A549 (cell line): ENCODE measurements around the gene PTBP2. TPM values are rescaled to one million over a fixed set of nuclear protein-coding genes. Genes with fewer than 3 reads are reported as not detected.

Source experiments
- ATAC-seq, 2 experiments: fragments of 200-7000 bp in 1 of 2; fragments of >200 bp in 1 of 2; cut with Nextera tagmentation in 1 of 2; cut with Tn5 transposase in 1 of 2; 3 replicates each; pipeline versions ENCODE4 v1.8.0 to v1.9.1; 2018 to 2020; ENCODE audit warnings: mild to moderate bottlenecking in 1 of 2, moderate library complexity in 1 of 2
- CTCF ChIA-PET: fragments of 300-600 bp; sonication (Branson Sonifier 250); formaldehyde crosslinking; extraction: SDS; loops from one replicate; lab custom pipeline; 2021; ENCODE audit warnings: antibody characterized with exemption, inconsistent platforms; lab: Yijun Ruan, JAX
- POLR2A ChIA-PET: fragments of 350-600 bp; formaldehyde crosslinking; extraction: SDS; loops from one replicate; lab custom pipeline; 2021; ENCODE audit warnings: antibody characterized with exemption, inconsistent platforms; lab: Yijun Ruan, JAX
- DNase-seq, 2 experiments: peaks; one replicate each; pipeline versions ENCODE4 v3.0.0 to v3.0.0-alpha.2; 2011 to 2016; ENCODE audit warnings: low read depth in 1 of 2, low spot score in 1 of 2
- FAIRE-seq: peaks from 2 replicates; lab custom pipeline; 2011; peaks lifted over from hg19 to GRCh38; lab: Jason Lieb, UNC
- H3K27ac ChIP-seq, 2 experiments: fragments of >200 bp; sonication (Bioruptor Twin); formaldehyde crosslinking; 3 replicates each; pipeline ENCODE4 v1.5.1; 2016 to 2017
- H3K4me1 ChIP-seq: fragments of >200 bp; sonication (Bioruptor Twin); formaldehyde crosslinking; 3 replicates; pipeline ENCODE4 v1.6.1; 2016
- H3K4me2 ChIP-seq: fragments of >200 bp; sonication (Bioruptor Twin); formaldehyde crosslinking; 3 replicates; pipeline ENCODE4 v1.6.1; 2016
- H3K4me3 ChIP-seq: fragments of >200 bp; sonication (Bioruptor Twin); formaldehyde crosslinking; 3 replicates; pipeline ENCODE4 v1.5.1; 2016
- H3K9me3 ChIP-seq: fragments of >200 bp; sonication (Bioruptor Twin); formaldehyde crosslinking; 3 replicates; pipeline ENCODE4 v1.6.1; 2016
- BHLHE40 ChIP-seq: IDR thresholded peaks from 2 replicates; pipeline ENCODE4 v1.6.1; 2012; ENCODE audit warnings: low read depth, low read length, inconsistent platforms
- CBX2 ChIP-seq: fragments of 200-600 bp; sonication (generic); IDR thresholded peaks from 2 replicates; pipeline ENCODE4 v1.6.1; 2016; ENCODE audit warnings: low read depth, mild to moderate bottlenecking, borderline replicate concordance
- CHD2 ChIP-seq: fragments of 150-350 bp; IDR thresholded peaks from 2 replicates; pipeline ENCODE4 v1.6.1; 2014; ENCODE audit warnings: low read length; ENCODE audit not compliant: partially characterized antibody
- CTCF ChIP-seq: fragments of >200 bp; sonication (Bioruptor Twin); formaldehyde crosslinking; IDR thresholded peaks from 3 replicates; pipeline ENCODE4 v1.5.1; 2016
- EHF ChIP-seq: fragments of 250-450 bp; sonication (Bioruptor Pico); IDR thresholded peaks from 2 replicates; pipeline ENCODE4 v1.5.0; 2020; ENCODE audit warnings: mild to moderate bottlenecking
- EP300 ChIP-seq, 2 experiments: fragments of >200 bp; sonication (Bioruptor Twin); formaldehyde crosslinking; IDR thresholded peaks; 2 replicates in 1 of 2; 3 replicates in 1 of 2; pipeline ENCODE4 v1.6.1; 2016 to 2017
- FOSB ChIP-seq: fragments of 250-450 bp; sonication (Bioruptor Pico); IDR thresholded peaks from 2 replicates; pipeline ENCODE4 v1.5.0; 2020; ENCODE audit warnings: mild to moderate bottlenecking, moderate library complexity
- FOXS1 ChIP-seq: fragments of 250-450 bp; sonication (Bioruptor Pico); IDR thresholded peaks from 2 replicates; pipeline ENCODE4 v1.5.0; 2020; ENCODE audit warnings: mild to moderate bottlenecking, moderate library complexity
- GATA3 ChIP-seq: IDR thresholded peaks from 2 replicates; pipeline ENCODE4 v1.6.1; 2012; ENCODE audit warnings: borderline replicate concordance
- HDAC2 ChIP-seq: fragments of 200-600 bp; sonication (generic); IDR thresholded peaks from 2 replicates; pipeline ENCODE4 v1.6.1; 2016
- HOXB13 ChIP-seq: fragments of 250-450 bp; sonication (Bioruptor Pico); IDR thresholded peaks from 2 replicates; pipeline ENCODE4 v1.5.0; 2020; ENCODE audit warnings: low read depth, mild to moderate bottlenecking, moderate library complexity
- HOXB5 ChIP-seq: fragments of 250-450 bp; sonication (Bioruptor Pico); IDR thresholded peaks from 2 replicates; pipeline ENCODE4 v1.5.0; 2020; ENCODE audit warnings: mild to moderate bottlenecking, moderate library complexity
- JUN ChIP-seq, 2 experiments: fragments of >200 bp; sonication (Bioruptor Twin); formaldehyde crosslinking; IDR thresholded peaks; 2 replicates in 1 of 2; 3 replicates in 1 of 2; pipeline ENCODE4 v1.6.1; 2016 to 2017
- JUNB ChIP-seq: fragments of >200 bp; sonication (Bioruptor Twin); formaldehyde crosslinking; IDR thresholded peaks from 2 replicates; pipeline ENCODE4 v1.6.1; 2016
- KDM1A ChIP-seq: fragments of 200-600 bp; sonication (generic); IDR thresholded peaks from 2 replicates; pipeline ENCODE4 v1.6.1; 2016; ENCODE audit warnings: low read depth, mild to moderate bottlenecking
- MAX ChIP-seq: IDR thresholded peaks from 2 replicates; pipeline ENCODE4 v1.6.1; 2012
- MYC ChIP-seq: IDR thresholded peaks from 2 replicates; pipeline ENCODE4 v1.6.1; 2012; ENCODE audit warnings: mild to moderate bottlenecking, inconsistent platforms, low read length, improper control_type of control experiment, borderline replicate concordance
- PHF8 ChIP-seq: fragments of 200-600 bp; sonication (generic); IDR thresholded peaks from 2 replicates; pipeline ENCODE4 v1.6.1; 2016; ENCODE audit warnings: low read depth, mild to moderate bottlenecking, antibody characterized with exemption, moderate library complexity, borderline replicate concordance
- RARB ChIP-seq: fragments of 250-450 bp; sonication (Bioruptor Pico); IDR thresholded peaks from 2 replicates; pipeline ENCODE4 v1.8.0; 2021; ENCODE audit warnings: mild to moderate bottlenecking, moderate library complexity
- TFCP2L1 ChIP-seq: fragments of 250-450 bp; sonication (Bioruptor Pico); IDR thresholded peaks from 2 replicates; pipeline ENCODE4 v1.5.0; 2021; ENCODE audit warnings: mild to moderate bottlenecking
- ZC3H11A ChIP-seq: fragments of 450-650 bp; IDR thresholded peaks from 2 replicates; pipeline ENCODE4 v1.6.1; 2014; ENCODE audit warnings: antibody characterized with exemption, mild to moderate bottlenecking
- ZNF302 ChIP-seq: fragments of 250-450 bp; sonication (Bioruptor Pico); IDR thresholded peaks from 2 replicates; pipeline ENCODE4 v1.9.0; 2021; ENCODE audit warnings: inconsistent platforms, mild to moderate bottlenecking, moderate library complexity
- WGBS: methylation state at CpG from one replicate; pipeline ENCODE4 v1.1.6; 2017; ENCODE audit errors: missing lambda C conversion rate; 5-methylcytosine and 5-hydroxymethylcytosine counted together
- polyA plus RNA-seq, 4 experiments: library from polyadenylated mRNA; depleted of rRNA in 3 of 4; stranded (reverse); fragments of >200 nt; fragmentation: RNase III in 1 of 4; extraction: RNeasy Plus Mini Kit Qiagen cat#74134 plus additional on column Dnase treatment in 1 of 4; gene quantifications; 2 replicates in 3 of 4; 3 replicates in 1 of 4; pipeline ENCODE4 v1.2.3, GENCODE V29; 2011 to 2017
- TF ChIP-seq, protein P1 (sequence below): IDR thresholded peaks from 2 replicates; pipeline ENCODE4 v1.6.1; 2012; ENCODE audit warnings: low read depth, borderline replicate concordance
- TF ChIP-seq, protein P2 (sequence below): fragments of 200-600 bp; sonication (generic); IDR thresholded peaks from 2 replicates; pipeline ENCODE4 v1.6.1; 2016; ENCODE audit warnings: antibody characterized with exemption, mild to moderate bottlenecking, moderate library complexity

Gene PTBP2
- polyA plus RNA-seq, 2 of the 4 experiments (the other 2 are of a cell fraction) = 6.1 to 20.2 TPM

- no peak for DNase-seq
- H3K4me1 ChIP-seq = no peaks in the 10 kb centered on the region
- no peaks in the 10 kb centered on the region for H3K9me3 ChIP-seq
- CTCF ChIA-PET = no interaction called here
- TF ChIP-seq RARB (no peak), CTCF (no peak)
- ATAC-seq = no peak
- no peak overlapping the region for H3K4me3 ChIP-seq
- no peak overlapping the region for H3K4me2 ChIP-seq
- FAIRE-seq = no peak
- no peak overlapping the region for H3K27ac ChIP-seq
- POLR2A ChIA-PET = no interaction called here
- 86% methylated on average over 1 of the region's 1 CpG for WGBS
Measured at GRCh38 chr1:96772349-96772748, 50.8 kb downstream of the PTBP2 start.

- no peak for TF ChIP-seq FOXS1 (CRISPR knock-in tag)
- Histone ChIP-seq H3K4me2 (no peak overlapping the region), H3K27ac (no peak overlapping the region), H3K9me3 (no peaks in the 10 kb centered on the region), H3K4me1 (no peaks in the 10 kb centered on the region), H3K4me3 (no peak overlapping the region)
- ChIA-PET CTCF (no interaction called here), POLR2A (no interaction called here)
- FAIRE-seq (no peak), DNase-seq (no peak), ATAC-seq (no peak)
- 87% methylated on average over 4 of the region's 4 CpGs for WGBS
Measured at GRCh38 chr1:96772972-96773371, 51.4 kb downstream of the PTBP2 start.

DNA sequence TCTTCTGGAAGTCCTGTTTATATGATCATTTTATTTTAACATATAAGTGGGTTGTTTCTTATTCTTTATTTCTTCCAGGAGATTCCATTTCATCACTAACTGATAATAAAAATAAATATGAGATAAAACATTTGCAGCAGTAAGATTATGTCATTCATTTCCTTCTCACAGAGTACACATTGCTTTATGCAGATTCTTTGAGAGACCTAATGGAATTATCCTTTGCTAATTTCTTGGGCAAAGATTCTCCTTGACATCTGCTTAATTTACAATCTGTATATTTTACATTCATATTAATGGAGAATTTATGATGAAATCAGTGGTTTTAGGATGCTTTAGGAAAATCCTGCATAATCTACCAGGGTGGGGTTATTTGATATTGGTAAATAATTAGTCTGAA is 60.6 kb downstream of the PTBP2 start:
- Histone ChIP-seq H3K27ac (no peak overlapping the region), H3K4me3 (no peak overlapping the region), H3K4me1 (no peaks in the 10 kb centered on the region), H3K4me2 (no peak overlapping the region), H3K9me3 (no peaks in the 10 kb centered on the region)
- ChIA-PET CTCF (no interaction called here), POLR2A (no interaction called here)
- FAIRE-seq = no peak
- no peak for TF ChIP-seq PHF8
- no peak for TF ChIP-seq HOXB13 (CRISPR knock-in tag)
- no peak for DNase-seq
- no peak for ATAC-seq

- ChIA-PET POLR2A (no interaction called here), CTCF (no interaction called here)
- ATAC-seq = no peak
Measured at GRCh38 chr1:96782856-96783255, 61.3 kb downstream of the PTBP2 start.

More at GRCh38 chr1:96782856-96783255, 61.3 kb downstream of the PTBP2 start:
- H3K4me2 ChIP-seq = no peak overlapping the region
- no peaks in the 10 kb centered on the region for H3K4me1 ChIP-seq
- TF ChIP-seq ZC3H11A (no peak), EHF (no peak), MYC (no peak), CTCF (no peak), EP300 (IDR thresholded peaks at IDR 0.05) (no peak), GATA3 (no peak), CBX2 (no peak), BHLHE40 (no peak), HDAC2 (no peak), JUN (IDR thresholded peaks at IDR 0.05) (no peak), FOSB (no peak), JUNB (no peak), ZNF302 (CRISPR knock-in tag) (no peak), KDM1A (no peak), CHD2 (no peak), MAX (no peak), HOXB5 (CRISPR knock-in tag) (no peak), TFCP2L1 (CRISPR knock-in tag) (no peak)
- TF ChIP-seq, protein P1, sequence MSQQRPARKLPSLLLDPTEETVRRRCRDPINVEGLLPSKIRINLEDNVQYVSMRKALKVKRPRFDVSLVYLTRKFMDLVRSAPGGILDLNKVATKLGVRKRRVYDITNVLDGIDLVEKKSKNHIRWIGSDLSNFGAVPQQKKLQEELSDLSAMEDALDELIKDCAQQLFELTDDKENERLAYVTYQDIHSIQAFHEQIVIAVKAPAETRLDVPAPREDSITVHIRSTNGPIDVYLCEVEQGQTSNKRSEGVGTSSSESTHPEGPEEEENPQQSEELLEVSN = no peak
- TF ChIP-seq, protein P2, sequence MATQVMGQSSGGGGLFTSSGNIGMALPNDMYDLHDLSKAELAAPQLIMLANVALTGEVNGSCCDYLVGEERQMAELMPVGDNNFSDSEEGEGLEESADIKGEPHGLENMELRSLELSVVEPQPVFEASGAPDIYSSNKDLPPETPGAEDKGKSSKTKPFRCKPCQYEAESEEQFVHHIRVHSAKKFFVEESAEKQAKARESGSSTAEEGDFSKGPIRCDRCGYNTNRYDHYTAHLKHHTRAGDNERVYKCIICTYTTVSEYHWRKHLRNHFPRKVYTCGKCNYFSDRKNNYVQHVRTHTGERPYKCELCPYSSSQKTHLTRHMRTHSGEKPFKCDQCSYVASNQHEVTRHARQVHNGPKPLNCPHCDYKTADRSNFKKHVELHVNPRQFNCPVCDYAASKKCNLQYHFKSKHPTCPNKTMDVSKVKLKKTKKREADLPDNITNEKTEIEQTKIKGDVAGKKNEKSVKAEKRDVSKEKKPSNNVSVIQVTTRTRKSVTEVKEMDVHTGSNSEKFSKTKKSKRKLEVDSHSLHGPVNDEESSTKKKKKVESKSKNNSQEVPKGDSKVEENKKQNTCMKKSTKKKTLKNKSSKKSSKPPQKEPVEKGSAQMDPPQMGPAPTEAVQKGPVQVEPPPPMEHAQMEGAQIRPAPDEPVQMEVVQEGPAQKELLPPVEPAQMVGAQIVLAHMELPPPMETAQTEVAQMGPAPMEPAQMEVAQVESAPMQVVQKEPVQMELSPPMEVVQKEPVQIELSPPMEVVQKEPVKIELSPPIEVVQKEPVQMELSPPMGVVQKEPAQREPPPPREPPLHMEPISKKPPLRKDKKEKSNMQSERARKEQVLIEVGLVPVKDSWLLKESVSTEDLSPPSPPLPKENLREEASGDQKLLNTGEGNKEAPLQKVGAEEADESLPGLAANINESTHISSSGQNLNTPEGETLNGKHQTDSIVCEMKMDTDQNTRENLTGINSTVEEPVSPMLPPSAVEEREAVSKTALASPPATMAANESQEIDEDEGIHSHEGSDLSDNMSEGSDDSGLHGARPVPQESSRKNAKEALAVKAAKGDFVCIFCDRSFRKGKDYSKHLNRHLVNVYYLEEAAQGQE = no peak
- no peak for FAIRE-seq
- no peak overlapping the region for H3K27ac ChIP-seq
- no peak for DNase-seq
- H3K4me3 ChIP-seq = no peak overlapping the region
- no peaks in the 10 kb centered on the region for H3K9me3 ChIP-seq
